ENCODE results near the gene HSPA1A.

GRCh38 chr6:31826793-31827285 is 11.5 kb downstream of the HSPA1A start:
- TF ChIP-seq MYNN (IDR thresholded peaks at IDR 0.05) (no peak; the same call in 1 of the 2 replicates), MYNN (CRISPR knock-in tag; IDR thresholded peaks at IDR 0.05) (no peak), FOXK2 (conservative IDR thresholded peaks at IDR 0.05 in 1 of 2, IDR thresholded peaks at IDR 0.05 in 1 of 2; ENCODE audit: low read depth in 2 of 2) (no peak), ZNF766 (CRISPR knock-in tag; conservative IDR thresholded peaks at IDR 0.05) (no peak), GATAD2A (IDR thresholded peaks at IDR 0.05) (no peak), IRF2 (CRISPR knock-in tag; IDR thresholded peaks at IDR 0.05) (no peak), MAZ (CRISPR knock-in tag; conservative IDR thresholded peaks at IDR 0.05 in 1 of 2, IDR thresholded peaks at IDR 0.05 in 1 of 2) (peak; percentile 28 to 37; a peak in 2 of 4 replicates), FOS (IDR thresholded peaks at IDR 0.05; ENCODE audit: extremely low read depth, insufficient read length) (no peak), SMARCC2 (IDR thresholded peaks at IDR 0.05; ENCODE audit: low read depth) (no peak), ZFX (CRISPR knock-in tag; IDR thresholded peaks at IDR 0.05) (no peak), GTF2E2 (tag; IDR thresholded peaks at IDR 0.05) (peak; percentile 92)
- TF ChIP-seq, protein P1, sequence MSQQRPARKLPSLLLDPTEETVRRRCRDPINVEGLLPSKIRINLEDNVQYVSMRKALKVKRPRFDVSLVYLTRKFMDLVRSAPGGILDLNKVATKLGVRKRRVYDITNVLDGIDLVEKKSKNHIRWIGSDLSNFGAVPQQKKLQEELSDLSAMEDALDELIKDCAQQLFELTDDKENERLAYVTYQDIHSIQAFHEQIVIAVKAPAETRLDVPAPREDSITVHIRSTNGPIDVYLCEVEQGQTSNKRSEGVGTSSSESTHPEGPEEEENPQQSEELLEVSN (IDR thresholded peaks at IDR 0.05; ENCODE audit: borderline replicate concordance in 1 of 2, extremely low read depth in 1 of 2, insufficient read depth in 1 of 2, insufficient read length in 1 of 2, low read depth in 1 of 2, low read length in 1 of 2, poor library complexity in 1 of 2, severe bottlenecking in 1 of 2): no peak
